ENCODE measurements around the gene FEV. TPM values are rescaled to one million over a fixed set of nuclear protein-coding genes. Genes with fewer than 3 reads are reported as not detected.

The FEV gene
- total RNA-seq, 3 donors from 2014 or later (not counting 1 experiment from before 2014, with no cell fraction given), result not detected

- DNase-seq, result no peak
- H3K27ac Mint-ChIP-seq, result no peak overlapping the region
- WGBS (ENCODE audit: insufficient coverage), result 5% methylated on average over 49 of the region's 49 CpGs
- H3K27ac ChIP-seq (ENCODE audit: low read length), result no peak overlapping the region
- H3K27me3 ChIP-seq (ENCODE audit: control insufficient read depth, insufficient read depth, low read length), result peaks cover 52% of the 10 kb centered on the region
- peaks cover 17% of the 10 kb centered on the region for H3K4me1 ChIP-seq (ENCODE audit: control insufficient read depth, insufficient read depth, low read length)
- H3K4me1 Mint-ChIP-seq, result peaks cover 7 to 14% of the 10 kb centered on the region in 2 donors
- no peaks in the 10 kb centered on the region for H3K36me3 Mint-ChIP-seq
- no peak overlapping the region for H3K4me3 ChIP-seq (ENCODE audit: low read length)
- H3K9me3 ChIP-seq (ENCODE audit: control insufficient read depth, insufficient read depth, low read length), result no peaks in the 10 kb centered on the region
- H3K27me3 Mint-ChIP-seq (ENCODE audit: low read depth in 2 of 2), result peaks cover 57 to 62% of the 10 kb centered on the region in 2 donors
- intact Hi-C loops (cut with micrococcal nuclease), result no loop called here
- no peak for ATAC-seq
- no peak overlapping the region for H3K4me3 Mint-ChIP-seq
- no peak for TF ChIP-seq CTCF (IDR thresholded peaks at IDR 0.05)
- H3K36me3 ChIP-seq (ENCODE audit: control insufficient read depth, insufficient read depth, low read length), result no peaks in the 10 kb centered on the region
- H3K9me3 Mint-ChIP-seq, result no peaks in the 10 kb centered on the region
Measured at GRCh38 chr2:218985325-218986091, 524 bp upstream of the FEV start.

DNA sequence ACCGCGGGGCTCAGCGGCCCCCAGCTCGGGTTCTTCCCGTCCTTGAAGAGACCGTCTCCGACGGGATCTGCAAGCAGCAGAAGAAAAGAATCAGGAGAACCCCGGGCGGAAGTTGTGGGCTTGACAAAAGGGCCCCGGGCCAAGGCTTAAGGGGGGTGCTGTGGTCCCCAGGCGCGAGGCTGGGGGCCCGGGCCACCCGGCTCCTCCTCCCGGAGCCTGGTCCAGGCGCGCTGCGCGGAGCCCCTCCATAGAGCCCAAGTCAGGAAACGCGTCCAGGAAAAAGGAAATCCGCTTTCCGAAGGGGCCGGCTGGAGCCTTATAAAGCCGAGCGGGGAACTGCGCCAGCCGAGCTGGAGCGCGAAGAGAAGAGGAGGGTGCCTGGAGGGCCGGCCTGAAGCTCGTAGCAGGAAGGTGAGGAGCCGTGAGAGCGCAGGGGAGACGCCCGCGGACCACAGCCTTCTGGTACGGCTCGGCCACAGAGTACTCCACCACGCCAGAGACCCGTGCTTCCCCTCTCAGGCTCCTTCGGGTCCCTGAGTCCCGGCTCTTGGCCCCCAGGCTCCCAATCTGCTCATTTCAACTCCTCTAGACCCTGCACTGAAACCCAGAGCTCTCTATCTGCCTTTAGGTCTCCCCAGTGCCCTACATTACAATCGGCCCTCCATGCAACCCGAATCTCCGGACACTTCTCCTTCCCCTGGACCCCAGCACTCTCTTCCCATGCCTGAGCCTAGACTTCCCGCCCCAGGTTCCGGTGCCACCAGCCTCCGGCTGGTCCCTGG, 554 bp downstream of the FEV start:
- H3K27ac ChIP-seq (ENCODE audit: low read length), result no peak overlapping the region
- peaks cover 7 to 24% of the 10 kb centered on the region in 2 donors for H3K4me1 Mint-ChIP-seq
- no peaks in the 10 kb centered on the region for H3K36me3 Mint-ChIP-seq
- ATAC-seq (no peak), DNase-seq (no peak)
- H3K27ac Mint-ChIP-seq, result no peak overlapping the region
- H3K27me3 ChIP-seq (ENCODE audit: control insufficient read depth, insufficient read depth, low read length), result peaks cover 57% of the 10 kb centered on the region
- no peaks in the 10 kb centered on the region for H3K9me3 Mint-ChIP-seq
- no peak for TF ChIP-seq CTCF (IDR thresholded peaks at IDR 0.05)
- no peaks in the 10 kb centered on the region for H3K36me3 ChIP-seq (ENCODE audit: control insufficient read depth, insufficient read depth, low read length)
- intact Hi-C loops (cut with micrococcal nuclease), result no loop called here
- H3K27me3 Mint-ChIP-seq (ENCODE audit: low read depth in 2 of 2), result peaks cover 53 to 57% of the 10 kb centered on the region in 2 donors
- H3K4me3 ChIP-seq (ENCODE audit: low read length), result no peak overlapping the region
- under 1% methylated on average over 50 of the region's 50 CpGs for WGBS (ENCODE audit: insufficient coverage)
- peaks cover 26% of the 10 kb centered on the region for H3K4me1 ChIP-seq (ENCODE audit: control insufficient read depth, insufficient read depth, low read length)
- H3K9me3 ChIP-seq (ENCODE audit: control insufficient read depth, insufficient read depth, low read length), result no peaks in the 10 kb centered on the region
- H3K4me3 Mint-ChIP-seq, result no peak overlapping the region

DNA sequence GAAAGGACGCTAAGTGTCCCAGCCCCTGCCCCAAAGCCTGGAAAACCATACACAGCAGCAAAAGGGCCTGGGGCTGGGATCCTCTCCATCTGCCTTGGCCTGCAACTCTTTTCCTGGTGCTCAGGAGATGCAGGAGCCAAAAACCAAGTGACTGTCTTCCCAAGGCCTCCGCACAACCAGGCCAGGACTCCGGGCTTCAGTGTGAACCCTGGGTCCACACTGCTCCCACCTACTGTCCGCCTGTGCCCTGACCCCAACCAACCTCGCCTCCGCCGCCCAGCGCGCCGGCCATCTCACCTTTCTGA, 1.1 kb downstream of the FEV start:
- no peak overlapping the region for H3K27ac Mint-ChIP-seq
- TF ChIP-seq CTCF (IDR thresholded peaks at IDR 0.05), result no peak

More for the DNA sequence above, 1.1 kb downstream of the FEV start:
- H3K9me3 Mint-ChIP-seq, result no peaks in the 10 kb centered on the region
- WGBS (ENCODE audit: insufficient coverage), result 8% methylated on average over 10 of the region's 10 CpGs
- no peaks in the 10 kb centered on the region for H3K36me3 Mint-ChIP-seq
- Histone ChIP-seq H3K36me3 (ENCODE audit: control insufficient read depth, insufficient read depth, low read length) (no peaks in the 10 kb centered on the region), H3K27me3 (ENCODE audit: control insufficient read depth, insufficient read depth, low read length) (peaks cover 55% of the 10 kb centered on the region), H3K27ac (ENCODE audit: low read length) (no peak overlapping the region), H3K4me1 (ENCODE audit: control insufficient read depth, insufficient read depth, low read length) (peaks cover 26% of the 10 kb centered on the region), H3K4me3 (ENCODE audit: low read length) (no peak overlapping the region), H3K9me3 (ENCODE audit: control insufficient read depth, insufficient read depth, low read length) (no peaks in the 10 kb centered on the region)
- DNase-seq (no peak), ATAC-seq (no peak)
- intact Hi-C loops (cut with micrococcal nuclease), result no loop called here
- peaks cover 7 to 24% of the 10 kb centered on the region in 2 donors for H3K4me1 Mint-ChIP-seq
- no peak overlapping the region for H3K4me3 Mint-ChIP-seq
- H3K27me3 Mint-ChIP-seq (ENCODE audit: low read depth in 2 of 2), result peaks cover 48 to 54% of the 10 kb centered on the region in 2 donors

Measured in natural killer cell (primary cell).